WTC11 (cell line): ENCODE measurements around the gene ZNF724. TPM values are rescaled to one million over a fixed set of nuclear protein-coding genes. Genes with fewer than 3 reads are reported as not detected.
A peak's percentile ranks its signal among the peaks of the same experiment; 100 is the strongest.

Source experiments
- ATAC-seq: fragments of 200-7000 bp; cut with Tn5 transposase; 2 replicates; pipeline ENCODE4 v1.10.0; 2021; ENCODE audit warnings: mild to moderate bottlenecking, moderate library complexity
- CTCF ChIA-PET: fragments of 300-600 bp; sonication (Branson Sonifier 250); formaldehyde crosslinking; loops from one replicate; lab custom pipeline; 2021; ENCODE audit warnings: antibody characterized with exemption; lab: Charles Lee
- POLR2A ChIA-PET: fragments of 350-600 bp; sonication (Branson Sonifier 250); formaldehyde crosslinking; loops from one replicate; lab custom pipeline; 2021; ENCODE audit warnings: antibody characterized with exemption; lab: Charles Lee
- DNase-seq: peaks from one replicate; pipeline ENCODE4 v3.0.0; 2021; ENCODE audit warnings: low spot score
- H3K27ac Mint-ChIP-seq: 2 replicates; pipeline ENCODE4 v1.8.0; 2021; ENCODE audit warnings: mixed read lengths
- H3K27me3 Mint-ChIP-seq: 2 replicates; pipeline ENCODE4 v1.8.0; 2021; ENCODE audit warnings: low read depth, mild to moderate bottlenecking, moderate library complexity, mixed read lengths
- H3K36me3 Mint-ChIP-seq: 2 replicates; pipeline ENCODE4 v1.8.0; 2021; ENCODE audit warnings: mixed read lengths
- H3K4me1 Mint-ChIP-seq: 2 replicates; pipeline ENCODE4 v1.8.0; 2022; ENCODE audit warnings: mixed read lengths
- H3K4me3 Mint-ChIP-seq: 2 replicates; pipeline ENCODE4 v1.8.0; 2021; ENCODE audit warnings: mild to moderate bottlenecking, moderate library complexity, mixed read lengths
- H3K9me3 Mint-ChIP-seq: 2 replicates; pipeline ENCODE4 v1.8.0; 2021; ENCODE audit warnings: mixed read lengths
- AR ChIP-seq: fragments of 250-450 bp; sonication (Bioruptor Pico); IDR thresholded peaks from 2 replicates; pipeline ENCODE4 v1.9.0; 2021; ENCODE audit warnings: mild to moderate bottlenecking
- ATF1 ChIP-seq: sonication (generic); formaldehyde crosslinking; IDR thresholded peaks from 2 replicates; pipeline ENCODE4 v1.8.1; 2023; ENCODE audit warnings: mild to moderate bottlenecking, moderate library complexity, missing genetic modification reagents
- EMX1 ChIP-seq: fragments of 250-450 bp; sonication (Bioruptor Pico); IDR thresholded peaks from 2 replicates; pipeline ENCODE4 v1.8.0; 2021; ENCODE audit warnings: mild to moderate bottlenecking
- ETV6 ChIP-seq: sonication (generic); formaldehyde crosslinking; IDR thresholded peaks from 2 replicates; pipeline ENCODE4 v1.8.1; 2022; ENCODE audit warnings: mild to moderate bottlenecking, missing genetic modification reagents
- GRHL2 ChIP-seq: fragments of 250-450 bp; sonication (Bioruptor Pico); IDR thresholded peaks from 2 replicates; pipeline ENCODE4 v1.8.0; 2022; ENCODE audit warnings: mild to moderate bottlenecking, moderate library complexity; ENCODE audit not compliant: insufficient replicate concordance, severe bottlenecking
- IRF2 ChIP-seq: sonication (generic); formaldehyde crosslinking; IDR thresholded peaks from 2 replicates; pipeline ENCODE4 v1.8.0; 2022; ENCODE audit warnings: low read depth, missing genetic modification reagents, borderline replicate concordance
- JUN ChIP-seq: sonication (generic); formaldehyde crosslinking; IDR thresholded peaks from 2 replicates; pipeline ENCODE4 v1.8.0; 2023; ENCODE audit warnings: mild to moderate bottlenecking, missing genetic modification reagents
- NFATC4 ChIP-seq: fragments of 250-450 bp; sonication (Bioruptor Pico); IDR thresholded peaks from 2 replicates; pipeline ENCODE4 v1.9.0; 2021; ENCODE audit warnings: mild to moderate bottlenecking
- NFYB ChIP-seq: sonication (generic); formaldehyde crosslinking; conservative IDR thresholded peaks from 2 replicates; pipeline ENCODE4 v1.8.0; 2022; ENCODE audit warnings: low read depth, missing genetic modification reagents
- SP1 ChIP-seq: sonication (generic); formaldehyde crosslinking; conservative IDR thresholded peaks from 2 replicates; pipeline ENCODE4 v1.8.1; 2022; ENCODE audit warnings: missing genetic modification reagents
- ZNF232 ChIP-seq: sonication (generic); formaldehyde crosslinking; IDR thresholded peaks from 2 replicates; pipeline ENCODE4 v1.8.0; 2022; ENCODE audit warnings: mild to moderate bottlenecking, missing genetic modification reagents
- ZNF416 ChIP-seq: fragments of 250-450 bp; sonication (Bioruptor Pico); IDR thresholded peaks from 2 replicates; pipeline ENCODE4 v1.9.0; 2021; ENCODE audit warnings: mild to moderate bottlenecking, inconsistent platforms
- total RNA-seq: library from RNA; stranded (reverse); gene quantifications from 3 replicates; pipeline ENCODE4 v1.2.3, GENCODE V29; 2021
- TF ChIP-seq, protein P1 (sequence below): fragments of 250-450 bp; sonication (Bioruptor Pico); conservative IDR thresholded peaks from 2 replicates; pipeline ENCODE4 v1.9.0; 2021; ENCODE audit warnings: mild to moderate bottlenecking
- TF ChIP-seq, protein P2 (sequence below): sonication (generic); formaldehyde crosslinking; IDR thresholded peaks from 2 replicates; pipeline ENCODE4 v1.8.1; 2023; ENCODE audit warnings: mild to moderate bottlenecking, missing genetic modification reagents, borderline replicate concordance

The ZNF724 gene
- total RNA-seq, 1 experiment from 2014 or later = 59.0 TPM

- H3K36me3 Mint-ChIP-seq = peaks cover 65% of the 10 kb centered on the region
- no peak for TF ChIP-seq ZNF232 (CRISPR knock-in tag)
- no peak for TF ChIP-seq EMX1 (CRISPR knock-in tag)
- TF ChIP-seq SP1 (CRISPR knock-in tag) = no peak
- peaks cover 29% of the 10 kb centered on the region for H3K4me1 Mint-ChIP-seq
- peak overlapping the region; percentile 4; the same call in 1 of the 2 replicates for H3K27ac Mint-ChIP-seq
- ChIA-PET POLR2A (no interaction called here), CTCF (no interaction called here)
- H3K9me3 Mint-ChIP-seq = peaks cover 20% of the 10 kb centered on the region
- no peak for ATAC-seq
- DNase-seq = no peak
- H3K27me3 Mint-ChIP-seq = no peaks in the 10 kb centered on the region
- H3K4me3 Mint-ChIP-seq = no peak overlapping the region
Measured at GRCh38 chr19:23241419-23241818, 8.8 kb downstream of the ZNF724 start.

DNA sequence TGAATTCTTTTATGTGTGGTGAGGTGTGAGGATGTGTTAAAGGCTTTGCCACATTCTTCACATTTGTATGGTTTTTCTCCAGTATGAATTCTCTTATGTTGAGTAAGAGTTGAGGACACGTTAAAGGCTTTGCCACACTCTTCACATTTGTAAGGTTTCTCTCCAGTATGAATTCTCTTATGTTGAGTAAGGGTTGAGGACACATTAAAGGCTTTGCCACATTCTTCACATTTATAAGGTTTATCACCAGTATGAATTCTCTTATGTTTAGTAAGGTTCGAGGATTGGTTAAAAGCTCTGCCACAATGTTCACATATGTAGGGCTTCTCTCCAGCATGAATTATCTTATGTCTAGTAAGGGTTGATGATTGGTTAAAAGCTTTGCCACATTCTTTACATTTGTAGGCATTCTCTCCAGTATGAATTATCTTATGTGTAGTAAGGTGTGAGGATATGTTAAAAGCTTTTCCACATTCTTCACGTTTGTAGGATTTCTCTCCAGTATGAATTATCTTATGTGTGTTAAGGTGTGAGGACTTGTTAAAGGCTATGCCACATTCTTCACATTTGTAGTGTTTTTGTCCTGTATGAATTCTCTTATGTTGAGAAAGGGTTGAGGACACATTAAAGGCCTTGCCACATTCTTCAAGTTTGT lies 27.1 kb downstream of the ZNF724 start:
- ChIA-PET POLR2A (no interaction called here), CTCF (no interaction called here)
- no peak for DNase-seq
- H3K4me3 Mint-ChIP-seq = no peak overlapping the region
- H3K4me1 Mint-ChIP-seq = no peaks in the 10 kb centered on the region
- peaks cover 88% of the 10 kb centered on the region for H3K36me3 Mint-ChIP-seq
- no peak for TF ChIP-seq ETV6
- no peak for TF ChIP-seq ZNF416 (CRISPR knock-in tag)
- no peak for TF ChIP-seq ATF1 (CRISPR knock-in tag)
- no peak for TF ChIP-seq NFATC4 (CRISPR knock-in tag)
- TF ChIP-seq, protein P1, sequence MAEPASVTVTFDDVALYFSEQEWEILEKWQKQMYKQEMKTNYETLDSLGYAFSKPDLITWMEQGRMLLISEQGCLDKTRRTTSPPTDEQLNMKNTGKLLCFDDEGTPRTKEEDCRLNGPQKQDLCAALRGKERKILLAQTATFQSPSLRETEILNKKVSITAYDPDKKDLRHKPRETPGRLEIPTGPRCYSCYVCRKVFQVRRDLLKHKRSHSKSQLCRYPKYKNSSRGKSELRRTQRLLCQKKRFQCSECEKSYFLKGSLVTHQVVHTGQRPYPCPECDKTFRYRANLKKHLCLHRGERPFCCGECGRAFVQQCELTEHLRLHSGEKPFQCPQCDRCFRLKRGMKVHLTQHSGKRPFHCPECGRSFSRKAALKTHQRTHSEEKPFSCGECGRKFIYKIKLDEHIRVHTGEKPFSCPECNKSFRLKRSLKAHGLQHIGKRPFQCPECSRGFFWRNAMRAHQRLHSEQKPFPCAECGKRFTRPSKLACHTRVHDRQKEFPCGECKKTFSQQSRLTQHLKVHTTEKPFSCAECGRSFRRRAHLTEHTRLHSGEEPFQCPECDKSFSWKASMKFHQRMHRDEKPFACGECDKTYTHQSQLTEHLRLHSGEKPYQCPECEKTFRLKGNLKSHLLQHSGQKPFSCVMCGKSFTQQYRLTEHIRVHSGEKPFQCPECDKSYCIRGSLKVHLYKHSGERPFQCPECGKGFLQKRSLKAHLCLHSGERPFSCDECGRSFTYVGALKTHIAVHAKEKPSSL (CRISPR knock-in tag) = no peak
- TF ChIP-seq, protein P2, sequence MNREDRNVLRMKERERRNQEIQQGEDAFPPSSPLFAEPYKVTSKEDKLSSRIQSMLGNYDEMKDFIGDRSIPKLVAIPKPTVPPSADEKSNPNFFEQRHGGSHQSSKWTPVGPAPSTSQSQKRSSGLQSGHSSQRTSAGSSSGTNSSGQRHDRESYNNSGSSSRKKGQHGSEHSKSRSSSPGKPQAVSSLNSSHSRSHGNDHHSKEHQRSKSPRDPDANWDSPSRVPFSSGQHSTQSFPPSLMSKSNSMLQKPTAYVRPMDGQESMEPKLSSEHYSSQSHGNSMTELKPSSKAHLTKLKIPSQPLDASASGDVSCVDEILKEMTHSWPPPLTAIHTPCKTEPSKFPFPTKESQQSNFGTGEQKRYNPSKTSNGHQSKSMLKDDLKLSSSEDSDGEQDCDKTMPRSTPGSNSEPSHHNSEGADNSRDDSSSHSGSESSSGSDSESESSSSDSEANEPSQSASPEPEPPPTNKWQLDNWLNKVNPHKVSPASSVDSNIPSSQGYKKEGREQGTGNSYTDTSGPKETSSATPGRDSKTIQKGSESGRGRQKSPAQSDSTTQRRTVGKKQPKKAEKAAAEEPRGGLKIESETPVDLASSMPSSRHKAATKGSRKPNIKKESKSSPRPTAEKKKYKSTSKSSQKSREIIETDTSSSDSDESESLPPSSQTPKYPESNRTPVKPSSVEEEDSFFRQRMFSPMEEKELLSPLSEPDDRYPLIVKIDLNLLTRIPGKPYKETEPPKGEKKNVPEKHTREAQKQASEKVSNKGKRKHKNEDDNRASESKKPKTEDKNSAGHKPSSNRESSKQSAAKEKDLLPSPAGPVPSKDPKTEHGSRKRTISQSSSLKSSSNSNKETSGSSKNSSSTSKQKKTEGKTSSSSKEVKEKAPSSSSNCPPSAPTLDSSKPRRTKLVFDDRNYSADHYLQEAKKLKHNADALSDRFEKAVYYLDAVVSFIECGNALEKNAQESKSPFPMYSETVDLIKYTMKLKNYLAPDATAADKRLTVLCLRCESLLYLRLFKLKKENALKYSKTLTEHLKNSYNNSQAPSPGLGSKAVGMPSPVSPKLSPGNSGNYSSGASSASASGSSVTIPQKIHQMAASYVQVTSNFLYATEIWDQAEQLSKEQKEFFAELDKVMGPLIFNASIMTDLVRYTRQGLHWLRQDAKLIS = no peak
- no peak for TF ChIP-seq JUN
- TF ChIP-seq IRF2 = no peak
- no peak for TF ChIP-seq AR (CRISPR knock-in tag)
- no peak for TF ChIP-seq NFYB (CRISPR knock-in tag)
- no peak for TF ChIP-seq GRHL2 (CRISPR knock-in tag)
- TF ChIP-seq ZNF232 (CRISPR knock-in tag) = no peak
- TF ChIP-seq, all 79 proteins: peak for 0
- Mint-ChIP-seq H3K9me3 (peaks cover 64% of the 10 kb centered on the region), H3K27ac (no peak overlapping the region), H3K27me3 (peaks cover 26% of the 10 kb centered on the region)
- ATAC-seq = no peak
